AG09319 (cell line): ENCODE data around the gene ITGA6.

Experiments used
- DNase-seq: peaks from one replicate; pipeline ENCODE4 v3.0.0-alpha.2; 2010; ENCODE audit warnings: low read depth; ENCODE audit errors: extremely low read depth
- TF ChIP-seq, protein P1 (sequence below): IDR thresholded peaks from 2 replicates; pipeline ENCODE4 v1.5.1; 2011; ENCODE audit warnings: low read depth, mild to moderate bottlenecking, inconsistent platforms, low read length, moderate library complexity

ITGA6 gene

DNA sequence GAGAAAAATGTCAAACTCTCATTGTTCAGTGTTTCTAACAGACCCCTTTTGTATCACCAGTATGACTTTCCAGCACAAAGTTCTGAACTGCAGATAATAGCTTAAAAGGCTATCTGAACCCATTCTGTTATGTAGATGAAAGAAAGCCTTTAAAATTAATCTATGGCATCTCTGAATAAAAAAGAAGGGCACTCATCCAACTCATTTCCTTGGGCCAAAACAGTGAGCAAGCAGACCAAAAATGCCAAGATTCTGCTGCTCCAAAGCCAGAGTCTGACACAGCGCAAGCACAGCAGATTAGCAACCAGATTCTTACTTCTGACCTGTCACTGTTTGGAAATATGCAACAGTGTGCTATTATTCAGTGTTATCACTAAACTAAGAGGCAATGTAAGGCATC, 22.6 kb upstream of the ITGA6 start:
- TF ChIP-seq, protein P1, sequence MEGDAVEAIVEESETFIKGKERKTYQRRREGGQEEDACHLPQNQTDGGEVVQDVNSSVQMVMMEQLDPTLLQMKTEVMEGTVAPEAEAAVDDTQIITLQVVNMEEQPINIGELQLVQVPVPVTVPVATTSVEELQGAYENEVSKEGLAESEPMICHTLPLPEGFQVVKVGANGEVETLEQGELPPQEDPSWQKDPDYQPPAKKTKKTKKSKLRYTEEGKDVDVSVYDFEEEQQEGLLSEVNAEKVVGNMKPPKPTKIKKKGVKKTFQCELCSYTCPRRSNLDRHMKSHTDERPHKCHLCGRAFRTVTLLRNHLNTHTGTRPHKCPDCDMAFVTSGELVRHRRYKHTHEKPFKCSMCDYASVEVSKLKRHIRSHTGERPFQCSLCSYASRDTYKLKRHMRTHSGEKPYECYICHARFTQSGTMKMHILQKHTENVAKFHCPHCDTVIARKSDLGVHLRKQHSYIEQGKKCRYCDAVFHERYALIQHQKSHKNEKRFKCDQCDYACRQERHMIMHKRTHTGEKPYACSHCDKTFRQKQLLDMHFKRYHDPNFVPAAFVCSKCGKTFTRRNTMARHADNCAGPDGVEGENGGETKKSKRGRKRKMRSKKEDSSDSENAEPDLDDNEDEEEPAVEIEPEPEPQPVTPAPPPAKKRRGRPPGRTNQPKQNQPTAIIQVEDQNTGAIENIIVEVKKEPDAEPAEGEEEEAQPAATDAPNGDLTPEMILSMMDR = no peak
- peak; percentile 39 for DNase-seq

- DNase-seq = no peak
- TF ChIP-seq, protein P1 = no peak
Observed at GRCh38 chr2:172405673-172406072, 21.7 kb upstream of the ITGA6 start.

GRCh38 chr2:172408143-172408766, 19.1 kb upstream of the ITGA6 start:
- DNase-seq = no peak
- TF ChIP-seq, protein P1 = no peak

GRCh38 chr2:172409042-172409441, 18.3 kb upstream of the ITGA6 start:
- TF ChIP-seq, protein P1 = no peak
- DNase-seq = no peak

GRCh38 chr2:172412984-172413492, 14.3 kb upstream of the ITGA6 start:
- TF ChIP-seq, protein P1 = no peak
- DNase-seq = no peak

DNA sequence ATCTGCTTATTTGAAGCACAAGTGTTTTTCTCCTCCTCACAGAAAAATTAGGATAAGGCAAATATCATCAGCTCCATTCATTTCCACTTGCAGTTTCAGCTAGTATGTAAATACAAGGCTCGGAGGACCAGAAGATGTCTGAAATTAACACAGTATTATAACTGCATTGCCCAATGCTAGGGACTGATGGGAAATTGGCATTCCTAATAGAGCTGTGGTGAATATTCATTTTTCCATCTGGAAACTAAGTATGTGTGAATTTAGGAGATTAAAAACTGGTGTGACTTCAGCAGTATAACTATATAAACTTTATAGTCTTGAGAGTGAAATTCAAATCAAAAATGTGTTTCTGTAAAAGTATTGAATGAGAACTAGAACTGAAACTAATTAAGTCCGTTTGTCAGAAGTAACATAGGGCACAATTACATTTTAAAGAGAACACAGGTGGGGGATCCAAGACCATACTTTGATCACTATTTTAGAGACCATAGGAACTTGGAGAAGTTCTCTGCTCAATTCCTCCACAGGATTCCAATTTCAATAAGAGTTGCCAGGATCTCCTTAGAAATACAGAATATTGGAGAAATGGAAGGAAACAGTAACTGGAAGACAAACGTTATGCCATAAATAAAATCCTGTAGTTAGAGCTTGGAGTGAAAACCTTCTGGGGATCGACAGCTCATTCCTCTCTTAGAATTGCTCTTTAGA, 12.1 kb upstream of the ITGA6 start:
- TF ChIP-seq, protein P1 = no peak
- DNase-seq = no peak

- TF ChIP-seq, protein P1 = no peak
- DNase-seq = no peak
Observed at GRCh38 chr2:172415865-172416183, 11.6 kb upstream of the ITGA6 start.
